ENCODE measurements around the gene ATP6V0E2.
"Not testable (repeated sequence)": the region's sequence is repeated elsewhere in the genome, so short reads cannot be mapped to it uniquely, and the experiment has no call there.

The ATP6V0E2 gene

GRCh38 chr7:149879766-149880637 lies 6.2 kb downstream of the ATP6V0E2 start:
- DNase-seq (ENCODE audit: low spot score) = no peak

DNA sequence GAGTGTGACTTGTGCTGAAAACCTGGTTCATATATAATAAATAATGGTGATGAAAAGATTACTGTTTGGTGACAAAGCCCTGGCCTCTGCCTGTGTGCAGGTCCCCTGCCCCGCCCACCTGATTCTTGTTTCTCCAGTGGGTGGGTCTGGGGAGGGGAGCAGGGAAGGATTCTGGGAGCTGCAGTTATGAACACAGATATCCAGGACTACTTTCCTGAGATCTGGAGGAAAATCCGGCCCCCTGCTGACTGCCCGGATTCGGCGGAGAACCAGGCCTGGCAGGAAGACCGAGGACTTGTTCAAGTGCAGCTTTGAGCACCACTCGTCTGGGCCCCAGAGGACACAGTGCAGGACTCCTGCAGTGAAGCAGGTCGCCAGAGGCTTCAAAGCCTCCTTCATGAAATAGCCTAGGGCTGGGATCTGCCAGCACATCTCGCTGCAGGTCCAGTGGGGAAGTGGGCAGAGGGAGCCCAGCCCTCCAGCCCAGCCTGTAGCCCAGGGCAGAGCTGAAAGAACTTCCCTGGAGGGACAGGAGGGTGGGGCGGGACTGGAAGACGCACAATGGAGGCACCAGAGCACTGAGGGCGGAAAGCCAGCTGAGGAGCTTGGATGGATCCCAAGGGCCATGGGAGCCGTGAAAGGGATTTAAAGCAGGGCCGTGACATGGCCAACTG lies 7.0 kb downstream of the ATP6V0E2 start:
- DNase-seq (ENCODE audit: low spot score) = peak; percentile 88

DNA sequence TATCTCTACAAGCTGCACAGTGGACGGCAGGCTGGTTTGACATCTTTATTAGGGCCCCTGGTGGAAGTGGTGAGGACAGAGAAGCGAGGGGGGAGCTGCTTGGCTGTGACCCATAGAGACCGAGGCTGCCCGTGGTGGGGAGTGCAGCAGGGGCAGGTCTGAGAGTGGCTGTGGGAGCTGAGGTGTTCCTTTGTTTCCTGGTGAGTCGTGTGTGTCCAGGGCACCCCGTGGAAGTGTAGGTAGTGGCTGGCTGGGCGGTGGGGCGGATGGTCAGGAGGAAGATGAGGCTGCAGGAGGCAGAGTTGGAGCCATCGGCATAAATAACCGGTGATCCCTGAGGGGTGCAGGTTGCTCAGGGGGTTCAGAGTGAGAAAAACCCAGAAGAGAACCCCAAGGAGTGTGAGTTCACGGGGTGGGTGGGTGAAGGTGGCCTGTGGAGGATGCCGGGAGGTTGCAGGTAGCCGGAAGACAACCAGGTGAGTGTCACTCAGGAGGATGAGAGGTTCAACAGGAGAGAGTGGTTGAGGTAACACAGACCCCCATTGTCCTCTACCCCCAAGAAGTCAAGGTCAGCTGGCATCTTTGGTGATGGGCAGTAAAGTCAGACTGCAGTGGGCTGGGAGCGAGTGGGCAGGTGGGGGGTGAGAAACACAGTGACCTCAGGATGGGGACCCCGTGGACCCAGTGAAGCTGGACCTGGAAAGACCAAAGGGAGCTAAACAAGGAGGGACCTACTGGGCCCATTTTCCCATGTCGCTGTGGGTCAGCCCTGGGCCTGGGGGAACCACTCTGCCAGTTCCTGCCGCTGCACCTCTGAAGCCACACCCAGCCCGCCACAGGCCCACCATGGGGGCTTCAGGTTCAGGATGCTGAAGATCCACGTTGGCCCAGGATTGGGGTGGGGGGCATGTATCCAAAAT lies 7.8 kb downstream of the ATP6V0E2 start:
- no peak for DNase-seq (ENCODE audit: low spot score)

GRCh38 chr7:149882248-149883047 lies 8.7 kb downstream of the ATP6V0E2 start:
- DNase-seq (ENCODE audit: low spot score) = peak; percentile 88

DNA sequence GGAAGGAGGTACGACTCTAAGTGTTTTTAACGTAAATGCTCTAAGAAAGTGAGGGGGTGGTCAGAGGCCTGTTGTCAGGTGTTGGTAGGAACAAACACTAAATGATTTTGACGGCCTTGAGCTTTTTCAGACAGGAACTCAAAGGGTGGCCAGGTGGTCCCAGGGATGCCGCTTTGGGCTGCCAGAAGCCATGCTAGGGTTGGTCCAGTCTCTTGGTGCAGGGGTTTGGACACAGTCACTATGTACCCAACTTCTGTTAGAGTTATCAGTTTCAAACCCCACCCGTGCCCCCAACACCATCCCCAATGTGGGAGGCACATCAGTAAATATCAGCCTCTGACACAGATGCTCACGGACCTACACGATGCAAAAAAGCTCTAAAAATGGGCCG lies 9.3 kb downstream of the ATP6V0E2 start:
- DNase-seq (ENCODE audit: low spot score) = no peak

DNA sequence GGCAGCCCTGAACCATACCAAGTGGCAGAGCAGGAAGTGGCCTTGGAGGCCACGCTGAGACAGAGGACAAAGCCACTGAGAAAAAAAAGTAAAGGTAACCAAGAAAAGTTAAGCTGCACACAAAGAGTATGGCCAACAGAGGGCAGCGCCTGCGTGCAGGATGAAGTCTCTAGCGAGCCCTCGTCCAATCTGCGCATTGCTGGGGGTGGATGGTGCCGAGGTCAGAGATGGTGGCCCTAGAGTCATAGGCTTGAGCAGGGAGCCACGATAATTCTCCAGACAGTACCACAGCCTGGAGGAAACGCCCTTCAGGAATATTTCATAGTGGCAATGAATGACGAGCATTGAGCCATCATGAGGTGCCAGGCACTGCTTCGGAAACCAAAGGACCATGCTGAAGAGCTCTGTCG lies 9.7 kb downstream of the ATP6V0E2 start:
- DNase-seq (ENCODE audit: low spot score) = peak; percentile 79

DNA sequence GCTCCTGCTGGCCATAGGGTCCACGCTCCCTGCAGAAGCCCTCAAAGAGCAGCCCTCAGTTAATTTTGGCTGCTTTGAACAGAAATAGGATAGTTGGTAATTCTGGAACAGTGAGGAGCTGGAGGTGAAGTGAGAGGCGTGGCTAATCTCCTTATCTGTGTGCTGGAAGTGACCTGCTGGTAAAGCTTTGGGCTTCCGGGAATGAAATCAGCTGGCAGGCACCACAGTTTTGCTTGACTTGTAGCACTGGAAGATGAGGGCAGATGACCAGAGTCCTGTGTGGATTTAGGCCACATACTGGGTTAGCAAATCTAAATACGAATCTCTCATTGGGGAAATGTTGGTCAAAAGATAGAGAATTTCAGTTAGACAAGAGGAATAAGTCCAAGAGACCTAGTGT lies 10.2 kb downstream of the ATP6V0E2 start:
- DNase-seq (ENCODE audit: low spot score) = no peak

GRCh38 chr7:149884541-149884940 lies 10.8 kb downstream of the ATP6V0E2 start:
- DNase-seq (ENCODE audit: low spot score) = no peak

DNA sequence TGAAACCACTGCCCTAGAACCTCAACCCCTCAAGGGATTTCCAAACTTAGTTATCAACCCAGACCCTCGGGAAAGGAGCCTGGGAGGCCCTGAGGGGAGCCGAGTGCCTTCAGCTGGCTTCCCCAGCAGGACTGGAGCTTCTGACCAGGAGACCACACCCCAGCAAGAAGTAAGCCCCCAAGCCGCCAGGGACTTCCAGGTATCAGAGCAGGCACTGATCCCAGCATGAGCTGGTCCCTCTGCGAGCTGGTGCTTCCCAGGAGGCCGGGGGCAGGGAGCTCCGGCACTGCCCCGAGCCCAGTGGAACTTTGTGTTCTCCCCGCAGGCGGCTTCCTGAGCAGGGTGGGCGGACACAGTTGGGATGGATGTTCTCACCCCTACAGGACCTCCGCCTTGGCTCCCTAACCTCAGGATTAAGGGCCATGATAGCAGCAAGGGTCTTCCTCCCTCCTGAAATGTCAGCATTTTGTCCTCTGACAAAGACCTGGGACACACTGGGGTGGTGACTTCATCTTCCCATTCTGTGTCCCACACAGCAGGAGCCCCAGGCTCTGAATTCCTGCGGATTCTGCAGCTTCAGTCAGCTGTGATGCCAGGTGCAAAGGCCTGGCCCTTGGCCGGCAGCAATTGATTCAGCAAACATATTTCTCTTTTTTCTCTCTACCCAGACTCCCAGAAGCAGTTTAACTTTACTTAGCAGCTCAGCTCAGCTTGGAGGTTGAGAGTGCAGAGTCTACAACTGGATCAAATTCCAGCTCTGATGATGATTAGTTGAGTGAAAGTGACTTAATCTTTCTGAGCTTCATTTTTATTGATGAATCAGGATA lies 11.6 kb downstream of the ATP6V0E2 start:
- no peak for DNase-seq (ENCODE audit: low spot score)

GRCh38 chr7:149886018-149886415 lies 12.2 kb downstream of the ATP6V0E2 start:
- no peak for DNase-seq (ENCODE audit: low spot score)

DNA sequence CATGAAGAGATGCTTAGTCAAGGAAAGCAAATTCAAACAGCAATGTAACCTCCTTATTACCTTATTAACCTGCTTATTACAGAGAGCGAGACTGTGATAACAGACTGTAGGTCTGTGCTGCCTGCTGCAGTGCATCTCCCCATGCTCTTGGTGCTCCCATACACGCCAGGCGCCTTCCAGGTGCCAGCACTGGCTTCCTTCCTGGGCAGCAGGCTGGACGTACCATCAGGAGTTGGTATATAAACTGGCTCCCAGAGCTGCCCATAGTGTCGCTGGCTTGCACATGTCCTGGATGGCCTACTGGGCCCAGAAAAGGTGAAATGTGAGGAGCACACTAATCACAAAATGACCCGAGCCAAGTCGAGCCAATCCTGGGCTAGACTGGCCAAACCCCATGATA lies 13.5 kb downstream of the ATP6V0E2 start:
- DNase-seq (ENCODE audit: low spot score) = no peak

DNA sequence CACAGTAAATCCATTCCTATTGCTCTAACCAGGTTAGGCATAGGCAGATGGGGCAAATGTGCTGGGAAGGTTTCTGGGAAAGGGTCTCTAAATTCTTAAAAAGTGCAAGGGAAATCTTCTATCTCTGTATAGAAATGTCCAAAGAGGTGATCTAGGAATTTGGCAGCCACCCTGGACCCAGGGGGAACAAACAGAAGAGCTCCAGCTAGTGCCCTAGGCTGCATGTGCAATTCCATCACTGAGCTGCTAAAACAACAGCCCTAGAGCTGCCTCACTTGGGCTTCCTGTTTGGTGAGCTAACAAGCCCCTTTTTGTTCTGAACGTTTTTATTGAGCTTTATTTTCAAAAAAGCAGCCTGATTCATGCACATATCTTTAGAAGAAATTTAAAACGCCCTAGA lies 16.9 kb downstream of the ATP6V0E2 start:
- DNase-seq (ENCODE audit: low spot score) = not testable (repeated sequence)

GRCh38 chr7:149894957-149895356 lies 21.2 kb downstream of the ATP6V0E2 start:
- not testable (repeated sequence) for DNase-seq (ENCODE audit: low spot score)

- not testable (repeated sequence) for DNase-seq (ENCODE audit: low spot score)
Measured at GRCh38 chr7:149907776-149908376, 34.1 kb downstream of the ATP6V0E2 start.

- not testable (repeated sequence) for DNase-seq (ENCODE audit: low spot score)
Measured at GRCh38 chr7:149910219-149910618, 36.5 kb downstream of the ATP6V0E2 start.

DNA sequence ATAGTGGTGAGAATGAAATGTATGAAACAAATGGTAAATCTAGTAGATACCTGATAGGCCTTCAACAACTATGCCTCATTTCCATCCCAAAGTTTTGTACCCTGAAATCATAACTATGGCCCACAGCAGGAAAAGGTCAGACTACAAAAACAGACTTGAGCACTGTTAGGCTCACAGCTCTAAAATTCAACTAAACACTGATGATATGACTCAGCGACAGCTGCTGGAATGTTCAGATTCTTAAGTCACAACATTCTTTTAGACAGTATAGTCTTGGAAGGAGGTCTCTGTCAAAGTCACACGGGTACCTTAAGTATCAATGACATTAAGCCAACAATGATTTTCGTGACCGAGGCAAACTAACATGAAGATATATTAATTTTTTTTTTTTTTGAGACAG lies 38.4 kb downstream of the ATP6V0E2 start:
- DNase-seq (ENCODE audit: low spot score) = not testable (repeated sequence)

DNA sequence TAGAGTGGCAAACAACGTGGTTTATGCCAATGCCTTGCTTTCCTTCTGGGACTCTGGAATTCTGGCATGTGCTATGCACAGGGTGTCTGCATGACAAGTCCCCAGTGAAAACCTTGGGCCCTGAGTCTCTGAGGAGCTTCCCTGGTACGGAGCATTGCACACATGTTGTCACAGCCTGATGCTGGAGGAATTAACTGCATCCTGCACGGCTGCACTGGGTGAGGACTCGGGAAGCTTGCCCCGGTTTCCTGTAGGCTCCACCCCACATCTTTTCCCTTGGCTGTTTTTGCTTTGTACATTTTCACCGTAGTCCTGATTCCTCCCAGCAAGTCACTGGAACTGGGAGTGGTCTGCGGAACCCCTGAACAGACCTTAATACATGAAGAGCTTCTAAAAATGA lies 52.6 kb downstream of the ATP6V0E2 start:
- not testable (repeated sequence) for DNase-seq (ENCODE audit: low spot score)
